Suprapubic skin (tissue), 3 donors: Measurements from ENCODE around the gene TOPORS.

Experiments used
- CTCF ChIP-seq, 2 donors: fragments of 200-600 bp in 1 of 2; fragments of 450-650 bp in 1 of 2; sonication (generic) in 1 of 2; IDR thresholded peaks; one replicate each; pipeline ENCODE4 v1.5.1; 2016 to 2019; ENCODE audit warnings: antibody characterized with exemption in 2 of 2, mild to moderate bottlenecking in 1 of 2, moderate library complexity in 1 of 2
- EP300 ChIP-seq: sonication (generic); formaldehyde crosslinking; IDR thresholded peaks from one replicate; pipeline ENCODE4 v1.6.1; 2017; ENCODE audit warnings: antibody characterized with exemption
- POLR2A ChIP-seq, 2 donors: fragments of 450-650 bp; IDR thresholded peaks; one replicate each; pipeline ENCODE4 v1.6.1; 2017; ENCODE audit warnings: antibody characterized with exemption in 2 of 2, mild to moderate bottlenecking in 2 of 2, moderate library complexity in 2 of 2

GRCh38 chr9:32566770-32567169 is 14.4 kb upstream of the TOPORS start:
- TF ChIP-seq CTCF (IDR thresholded peaks at IDR 0.05) (no peak), EP300 (no peak), POLR2A (IDR thresholded peaks at IDR 0.05) (no peak)
